GM21423 (cell line): ENCODE results near the gene MORN1.

Experiments
- ATAC-seq: cut with Tn5 transposase; IDR thresholded peaks from one replicate; pipeline ENCODE4 v1.9.1; 2021; ENCODE audit warnings: mild to moderate bottlenecking, moderate library complexity; ENCODE audit not compliant: unreplicated experiment

Gene MORN1

DNA sequence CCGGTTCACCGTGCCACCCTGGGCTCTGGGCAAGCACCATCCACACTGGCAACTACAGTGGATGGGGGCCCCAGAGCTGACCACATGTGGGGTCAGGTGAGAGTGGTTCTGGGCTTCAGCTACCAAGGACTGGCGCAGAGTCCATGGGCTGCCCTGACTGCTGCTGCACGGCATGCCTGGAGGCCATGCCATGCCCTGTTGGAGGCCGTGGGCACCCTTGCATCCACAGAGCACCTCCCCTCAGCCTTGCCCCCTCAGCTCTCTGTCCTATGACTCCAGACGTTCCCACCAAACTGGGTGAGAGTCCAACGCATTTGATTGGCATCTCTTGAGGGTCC lies 15.5 kb downstream of the MORN1 start:
- ATAC-seq, result no peak

DNA sequence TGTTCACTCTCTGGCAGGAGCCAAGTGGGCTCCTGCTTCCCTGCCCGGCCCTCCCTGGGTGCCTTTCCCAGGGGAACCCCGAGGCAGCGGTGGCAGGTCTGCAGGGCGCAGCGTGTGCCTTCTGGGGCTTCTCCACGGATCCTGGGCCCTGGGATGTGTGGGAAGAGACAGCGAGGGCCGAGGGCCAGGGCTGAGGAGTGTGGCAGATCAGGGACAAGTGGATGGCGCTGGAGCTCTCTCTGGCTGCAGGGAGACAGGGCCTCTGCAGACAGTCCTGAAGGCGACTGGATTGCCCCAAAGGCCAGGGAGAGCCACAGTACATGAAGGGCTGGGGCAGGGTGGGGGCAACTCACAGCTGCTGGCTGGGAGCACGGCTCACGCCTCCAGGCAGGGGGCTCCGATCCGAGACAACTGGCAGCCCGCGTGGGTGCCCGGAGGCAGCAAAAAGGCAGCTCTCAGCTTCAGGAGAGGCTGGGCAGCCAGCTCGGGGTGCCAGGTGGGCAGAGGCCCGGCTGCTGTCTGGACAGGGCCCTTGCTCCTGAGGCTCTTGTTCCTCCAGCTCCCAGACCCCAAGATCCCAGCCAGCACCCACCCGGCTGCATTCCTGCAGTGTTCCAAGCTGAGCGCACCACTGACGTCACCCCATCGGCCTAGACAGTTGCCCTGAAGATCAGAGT lies 16.0 kb downstream of the MORN1 start:
- no peak for ATAC-seq

DNA sequence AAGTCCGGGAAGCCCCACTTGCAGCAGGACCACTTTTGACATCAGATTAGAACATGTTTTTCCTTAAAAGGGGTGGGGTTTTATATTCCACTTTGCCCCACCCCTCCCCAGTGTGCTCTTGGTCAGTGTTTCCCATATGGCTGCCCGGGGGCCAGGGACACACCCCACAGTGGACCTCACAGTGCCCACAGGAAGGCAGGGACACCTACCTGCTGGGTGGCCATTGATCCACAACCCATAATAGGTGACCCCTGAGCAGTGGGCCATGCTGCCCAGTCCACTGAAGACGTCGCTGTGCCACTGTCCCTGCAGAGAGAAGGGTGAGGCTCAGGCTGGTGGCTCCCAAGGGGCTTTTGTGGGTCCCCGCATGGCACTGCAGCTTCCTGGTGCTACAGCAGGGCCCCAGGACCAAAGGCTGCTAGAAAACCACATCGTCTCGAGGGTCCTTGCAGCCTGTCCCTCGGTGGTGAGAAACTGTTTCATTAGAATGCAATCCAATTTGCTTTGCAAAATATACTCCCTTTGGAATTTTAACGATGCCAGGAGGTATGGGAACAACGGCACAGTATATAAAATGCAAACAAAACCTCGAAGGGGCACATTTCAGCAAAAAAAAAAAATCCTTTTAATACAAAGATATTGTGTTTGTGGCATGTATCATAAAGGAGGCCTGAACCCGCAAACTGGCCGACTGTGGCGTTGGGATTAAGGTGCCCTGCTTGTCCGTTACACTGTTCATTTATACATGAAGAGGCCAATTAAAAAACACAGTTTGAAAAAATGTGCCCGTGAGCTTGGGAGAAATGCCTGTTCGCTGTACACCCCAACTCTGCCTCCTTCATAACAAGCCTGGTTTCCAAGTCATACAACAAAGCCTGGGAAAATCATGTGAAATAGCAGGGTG lies 16.9 kb downstream of the MORN1 start:
- no peak for ATAC-seq

DNA sequence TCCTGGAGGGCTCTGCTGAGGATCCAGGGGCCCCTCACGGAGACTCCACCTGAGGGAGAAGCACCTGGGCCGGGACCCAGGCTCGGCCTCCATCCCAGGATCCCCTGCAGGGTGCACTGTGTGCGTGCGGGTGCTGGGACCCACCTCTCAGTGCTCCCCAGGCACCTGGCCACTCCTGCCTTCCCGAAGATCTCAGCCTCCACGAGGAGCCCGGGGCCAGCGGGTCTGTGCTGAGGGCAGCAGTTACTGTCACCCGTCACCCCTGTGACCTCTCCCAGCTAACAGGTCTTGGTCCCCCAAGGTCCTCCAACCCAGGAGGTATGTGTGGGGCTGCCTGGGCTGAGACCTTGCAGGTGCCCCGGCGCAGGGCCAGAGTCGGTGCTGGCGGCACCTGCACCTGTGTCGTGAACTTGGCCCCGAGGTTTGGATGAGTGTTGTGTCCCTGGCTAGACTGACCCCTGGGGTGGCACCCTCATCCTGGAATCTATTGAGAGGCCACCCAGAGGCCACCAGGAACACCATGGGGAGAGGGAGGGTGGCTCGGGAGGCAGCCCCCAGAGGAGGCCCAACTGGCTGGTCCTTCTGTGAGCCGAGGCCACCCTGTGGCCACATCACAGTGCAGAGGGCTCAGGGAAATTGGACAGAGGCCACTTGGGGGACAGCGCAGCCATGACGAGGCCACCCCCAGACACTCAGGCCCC lies 17.7 kb downstream of the MORN1 start:
- no peak for ATAC-seq

DNA sequence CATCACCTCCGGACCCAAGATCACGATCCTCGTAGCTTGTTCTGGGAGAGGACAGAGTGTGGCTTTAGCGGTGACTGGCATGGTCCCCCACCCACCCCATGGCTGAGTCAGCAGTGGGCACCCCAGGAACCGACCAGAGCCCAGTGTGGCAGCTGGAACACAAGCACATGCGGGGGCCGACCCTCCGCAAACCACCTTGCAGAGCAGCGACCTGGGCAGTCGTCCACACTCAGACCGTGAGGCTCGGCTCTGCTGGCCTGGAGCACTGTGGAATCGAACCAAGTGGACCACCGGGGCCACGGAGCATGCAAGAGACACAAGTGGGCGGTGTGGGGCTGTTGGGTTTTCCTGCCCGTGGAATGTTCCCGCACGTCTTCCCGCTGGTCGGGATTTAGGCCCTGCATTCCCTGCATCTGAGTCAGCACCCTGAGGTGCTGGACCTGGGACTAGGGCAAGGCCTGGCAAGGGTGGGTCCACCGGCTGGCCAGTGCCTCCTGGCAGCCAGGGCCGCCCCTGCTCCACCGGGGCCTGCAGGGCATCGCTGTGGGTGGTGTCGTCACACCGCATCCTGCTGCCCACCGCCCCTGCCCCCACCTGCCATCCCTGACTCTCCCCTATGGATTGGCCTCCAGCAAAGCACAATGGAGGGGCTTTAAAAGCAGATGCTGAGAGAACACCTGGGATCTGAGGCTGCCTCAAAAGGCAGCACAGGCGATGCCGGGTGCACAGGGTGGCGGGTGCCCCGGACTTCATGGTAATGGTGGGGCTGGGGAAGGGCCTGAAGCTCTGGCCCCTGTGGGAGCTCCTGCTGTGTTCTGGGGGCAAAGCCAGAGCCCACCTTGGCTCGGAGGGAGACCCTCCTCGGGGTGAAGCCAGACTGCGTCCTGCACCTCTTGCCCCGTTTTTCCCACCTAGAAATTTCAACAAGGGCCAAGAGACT lies 18.5 kb downstream of the MORN1 start:
- ATAC-seq, result no peak

DNA sequence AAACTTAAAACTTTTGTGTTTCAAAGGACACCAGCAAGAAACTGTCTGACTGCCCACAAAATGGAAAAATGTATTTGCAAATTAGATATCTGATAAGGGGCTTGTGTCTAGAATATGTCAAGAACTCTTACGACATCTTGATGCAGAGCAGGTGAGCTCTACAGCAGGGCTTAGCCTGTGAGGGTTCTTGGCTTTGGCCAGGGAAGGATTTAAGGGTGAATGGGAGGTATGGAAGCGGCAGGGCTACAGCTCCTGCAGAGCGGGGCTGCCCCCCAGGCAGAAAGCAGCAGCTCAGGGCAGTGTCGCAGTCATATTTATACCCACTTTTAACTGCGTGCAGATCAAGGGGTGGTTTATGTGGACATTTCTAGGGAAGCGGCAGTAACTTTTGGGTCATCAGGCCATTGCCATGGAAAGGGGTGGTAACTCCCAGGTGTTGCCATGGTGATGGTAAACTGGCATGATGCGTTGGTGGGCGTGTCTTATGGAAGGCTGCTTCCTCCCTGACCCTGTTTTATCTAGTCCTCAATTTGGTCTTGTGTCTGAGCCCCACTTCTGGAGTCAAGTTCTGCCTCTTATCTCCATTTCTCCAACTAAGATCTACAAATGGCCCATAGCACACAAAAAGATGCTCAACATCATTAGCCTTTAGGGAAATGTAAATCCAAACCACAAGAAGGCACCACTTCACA lies 23.2 kb downstream of the MORN1 start:
- ATAC-seq, result no peak

DNA sequence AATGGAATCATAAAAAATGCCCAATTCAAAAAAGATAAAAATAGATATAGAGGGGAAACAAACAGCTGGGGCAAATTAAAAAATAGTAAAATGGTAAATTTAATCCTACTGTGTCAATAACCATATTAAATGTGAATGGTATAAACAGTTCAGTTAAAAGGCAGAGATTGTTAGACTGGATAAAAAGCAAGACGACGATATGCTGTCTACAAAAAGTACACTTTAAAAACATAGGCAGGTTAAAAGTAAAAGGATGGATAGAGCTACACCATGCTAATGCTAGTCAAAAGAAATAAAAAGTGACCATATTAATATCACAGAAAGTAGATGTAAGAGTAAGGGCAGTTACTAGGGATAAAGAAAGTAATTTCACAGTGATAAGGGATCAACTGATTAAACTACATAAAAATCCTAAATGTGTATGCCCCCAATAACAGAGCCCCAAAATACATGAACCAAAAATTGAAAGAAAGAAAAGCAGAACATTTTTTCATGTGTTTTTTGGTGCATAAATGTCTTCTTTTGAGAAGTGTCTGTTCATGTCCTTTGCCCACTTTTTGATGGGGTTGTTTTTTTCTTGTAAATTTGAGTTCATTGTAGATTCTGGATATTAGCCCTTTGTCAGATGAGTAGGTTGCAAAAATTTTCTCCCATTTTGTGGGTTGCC lies 27.4 kb downstream of the MORN1 start:
- ATAC-seq, result no peak

DNA sequence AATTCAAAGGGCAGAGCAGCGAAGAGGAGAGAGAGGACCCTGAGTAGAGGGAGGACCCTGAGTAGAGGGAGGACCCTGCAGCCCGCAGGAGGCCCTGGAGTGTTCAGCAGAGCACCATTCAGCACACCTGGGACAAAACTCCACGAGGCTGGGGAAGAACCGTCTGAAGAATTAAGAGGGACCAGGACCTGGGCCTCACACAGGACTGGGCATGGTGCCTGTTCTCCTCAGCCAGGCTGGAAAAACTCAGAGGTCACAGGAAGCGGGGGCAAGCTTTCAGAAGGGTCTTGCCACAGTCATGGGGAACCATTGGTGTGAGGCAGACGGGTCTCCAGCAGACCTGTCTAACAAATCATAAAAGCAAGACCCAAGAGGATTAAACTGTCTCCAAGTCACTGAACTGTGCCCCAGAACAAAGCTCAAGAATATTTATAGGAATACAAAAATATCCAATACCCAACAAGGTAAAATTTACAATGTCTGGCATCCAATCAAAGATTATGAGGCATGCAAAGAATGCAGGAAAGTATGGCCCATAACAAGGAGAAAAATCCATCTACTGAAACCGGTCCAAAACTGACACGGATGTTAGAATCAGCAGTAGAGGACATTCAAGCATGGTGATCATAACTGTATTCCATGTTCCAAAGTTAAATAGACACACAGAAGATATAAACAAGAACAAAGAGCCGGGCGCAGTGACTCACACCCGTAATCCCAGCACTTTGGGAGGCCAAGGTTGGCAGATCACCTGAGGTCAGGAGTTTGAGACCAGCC lies 30.6 kb downstream of the MORN1 start:
- no peak for ATAC-seq

DNA sequence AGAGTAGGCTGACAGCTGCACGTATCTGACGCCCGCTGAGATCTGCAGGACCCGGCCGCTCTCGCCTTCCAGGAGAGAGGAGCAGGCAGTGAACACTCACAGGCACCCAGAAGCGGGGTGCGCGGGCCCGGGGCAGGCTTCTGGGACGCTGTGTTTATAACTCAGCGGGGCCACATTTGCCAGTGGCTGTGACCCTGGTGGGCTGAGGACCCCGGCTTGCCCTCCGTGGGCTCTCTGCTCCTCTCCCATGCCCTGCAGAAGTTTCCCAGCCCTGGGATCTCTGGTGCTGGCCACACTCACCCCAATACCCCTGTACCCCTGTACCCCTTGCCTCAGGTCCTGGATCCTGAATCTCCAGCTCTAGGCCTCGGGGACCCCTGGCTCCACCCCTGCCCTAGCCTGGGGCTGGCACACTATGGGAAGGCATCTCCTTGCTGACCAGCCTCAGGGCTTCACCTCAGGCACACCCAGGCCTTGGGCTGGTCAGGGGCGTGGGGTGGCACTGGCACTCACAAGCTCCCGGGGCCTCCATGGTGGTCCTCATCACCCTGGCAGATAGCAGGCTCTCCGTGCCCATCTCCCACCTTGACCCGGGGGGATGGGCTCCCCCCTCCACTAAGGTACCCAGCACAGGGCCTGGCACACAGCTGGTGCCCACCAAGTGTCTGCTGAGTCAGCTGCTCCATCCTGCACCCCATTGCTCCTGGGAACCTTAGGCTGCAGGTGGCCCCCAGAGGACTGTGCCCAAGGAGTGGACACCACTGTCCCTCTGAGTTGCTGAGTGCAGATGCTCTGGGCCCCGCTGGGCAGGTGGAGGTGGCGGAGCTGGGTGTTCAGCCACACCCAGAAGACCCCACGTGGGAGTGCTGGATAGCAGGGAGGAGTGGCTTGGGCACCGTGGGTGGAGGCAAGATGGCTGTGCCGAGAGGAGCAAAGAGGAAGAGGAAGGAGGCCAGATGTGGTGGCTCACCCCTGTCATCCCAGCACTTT lies 32.4 kb downstream of the MORN1 start:
- no peak for ATAC-seq

DNA sequence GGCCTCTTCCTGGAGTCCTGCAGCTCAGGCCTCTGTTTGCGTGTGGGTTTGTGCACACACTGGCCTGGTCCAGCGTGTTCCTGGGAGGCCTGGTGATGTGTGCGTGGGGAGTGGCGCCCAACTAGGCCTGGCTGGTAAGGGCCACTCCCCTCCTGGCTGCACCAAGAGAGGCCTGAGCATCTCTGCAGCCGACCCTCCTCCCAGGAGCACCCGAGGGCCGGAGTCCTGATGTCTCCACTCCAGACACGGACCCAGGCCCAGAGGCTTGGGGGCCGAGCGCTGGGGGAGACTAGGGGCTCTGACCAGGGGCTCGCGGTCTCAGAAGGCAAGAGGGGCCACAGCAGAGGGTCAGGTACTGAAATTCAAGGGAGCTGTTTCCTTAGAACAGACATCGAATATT lies 33.3 kb downstream of the MORN1 start:
- no peak for ATAC-seq

DNA sequence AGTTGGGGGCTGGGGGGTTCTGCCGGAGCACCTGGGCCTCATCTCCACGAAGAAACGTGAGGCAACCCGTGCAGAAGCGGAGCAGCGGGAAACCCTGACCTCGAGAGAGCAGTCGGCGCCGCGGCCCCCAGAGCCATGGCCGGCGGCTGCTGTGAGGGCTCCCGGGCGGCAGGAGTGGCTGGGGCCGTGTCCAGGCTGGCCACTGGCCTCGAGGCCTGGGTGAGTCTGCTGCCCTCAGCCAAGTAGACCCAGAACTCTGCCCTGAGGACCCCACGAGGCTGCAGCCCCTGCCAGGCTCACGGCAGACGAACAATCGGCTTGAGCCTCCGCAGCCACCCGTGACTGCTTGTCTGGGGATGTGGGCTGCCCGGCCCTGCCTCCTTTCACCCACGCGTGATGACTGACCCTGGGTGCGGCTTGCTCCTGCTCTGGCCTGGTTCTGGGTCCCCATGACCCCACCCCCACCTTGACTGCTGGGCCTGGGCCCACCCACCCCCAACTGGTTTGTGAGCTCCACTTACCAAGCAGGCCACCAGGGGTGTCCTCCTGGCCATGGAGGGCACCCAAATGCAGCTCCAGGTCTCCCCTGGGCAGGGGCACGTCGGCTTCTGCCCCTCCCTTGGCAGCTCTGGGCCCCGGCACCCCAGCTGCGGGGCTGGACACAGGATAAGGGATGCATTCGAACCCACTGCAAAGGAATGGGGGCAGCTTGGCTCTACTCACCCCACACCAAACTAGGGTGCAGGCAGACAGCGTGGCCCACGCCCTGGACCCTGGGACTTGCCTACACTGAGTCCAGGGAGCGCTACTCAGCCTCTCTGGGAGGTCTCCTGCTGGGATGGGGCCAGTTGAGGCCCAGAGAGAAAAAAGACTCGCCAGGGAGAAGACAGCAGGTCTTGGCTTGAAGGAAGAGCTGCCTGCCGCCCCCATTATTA lies 34.2 kb downstream of the MORN1 start:
- no peak for ATAC-seq

DNA sequence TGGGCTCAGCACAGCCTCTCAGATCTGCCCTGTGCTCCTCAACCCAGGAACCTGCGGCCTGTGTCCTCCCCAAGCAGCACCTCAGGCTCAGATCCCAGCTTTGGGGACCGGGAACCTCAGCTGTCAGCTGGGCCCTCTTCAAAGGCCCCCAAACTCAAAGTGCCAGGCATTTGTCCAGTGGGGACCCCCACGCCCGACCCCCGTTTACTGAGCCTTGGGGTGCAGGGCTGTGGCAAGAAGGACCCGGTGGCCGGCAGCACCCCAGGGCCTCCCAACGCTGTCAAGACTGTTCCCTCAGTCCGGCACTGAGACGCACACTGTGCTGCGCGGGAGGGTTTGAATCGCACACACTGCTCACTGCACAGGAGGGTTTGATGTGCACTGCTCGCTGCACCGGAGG lies 35.0 kb downstream of the MORN1 start:
- ATAC-seq, result no peak

DNA sequence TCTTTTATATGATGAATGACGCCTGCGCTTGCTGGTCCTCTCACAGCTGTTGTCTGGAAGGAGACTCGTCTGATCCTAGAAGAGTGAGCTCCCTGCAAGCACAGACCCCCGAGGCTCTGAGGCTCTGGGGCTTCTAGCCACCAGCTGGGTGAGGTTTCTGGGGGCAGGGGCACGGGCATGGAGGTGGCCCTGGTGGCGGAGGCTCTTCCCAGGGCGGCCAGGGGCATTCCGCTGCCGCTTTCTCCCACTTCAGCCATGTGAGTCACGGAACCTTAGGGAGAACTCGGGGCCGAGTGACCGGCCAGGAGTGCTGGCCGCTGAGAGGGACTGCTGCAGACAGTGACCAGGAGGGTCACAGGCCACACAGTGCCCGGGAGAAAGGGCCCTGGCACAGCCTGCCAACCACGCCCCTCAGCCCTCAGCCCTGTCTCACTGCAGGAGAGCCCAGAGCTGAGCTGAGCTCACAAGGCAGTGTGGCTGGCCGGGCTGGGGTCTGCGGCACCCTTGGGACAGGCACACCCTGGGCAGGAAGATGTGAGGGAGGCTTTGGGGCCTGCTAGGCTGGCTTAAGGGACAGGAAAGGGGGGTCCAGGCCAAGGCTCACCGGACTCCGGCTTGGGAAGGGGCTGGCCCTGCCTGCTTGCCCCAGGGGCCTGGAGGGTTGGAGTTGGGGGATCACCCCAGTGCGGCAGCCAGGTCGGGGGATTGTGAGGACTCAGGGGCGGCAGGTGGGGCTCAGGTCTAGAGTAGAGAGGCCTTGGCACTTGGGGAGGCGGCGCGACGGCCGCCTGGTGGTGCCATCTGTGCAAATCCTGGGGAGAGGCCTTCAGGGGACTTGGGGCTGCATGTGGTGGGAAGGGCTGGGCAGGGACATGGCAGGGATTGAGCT lies 35.7 kb downstream of the MORN1 start:
- no peak for ATAC-seq

DNA sequence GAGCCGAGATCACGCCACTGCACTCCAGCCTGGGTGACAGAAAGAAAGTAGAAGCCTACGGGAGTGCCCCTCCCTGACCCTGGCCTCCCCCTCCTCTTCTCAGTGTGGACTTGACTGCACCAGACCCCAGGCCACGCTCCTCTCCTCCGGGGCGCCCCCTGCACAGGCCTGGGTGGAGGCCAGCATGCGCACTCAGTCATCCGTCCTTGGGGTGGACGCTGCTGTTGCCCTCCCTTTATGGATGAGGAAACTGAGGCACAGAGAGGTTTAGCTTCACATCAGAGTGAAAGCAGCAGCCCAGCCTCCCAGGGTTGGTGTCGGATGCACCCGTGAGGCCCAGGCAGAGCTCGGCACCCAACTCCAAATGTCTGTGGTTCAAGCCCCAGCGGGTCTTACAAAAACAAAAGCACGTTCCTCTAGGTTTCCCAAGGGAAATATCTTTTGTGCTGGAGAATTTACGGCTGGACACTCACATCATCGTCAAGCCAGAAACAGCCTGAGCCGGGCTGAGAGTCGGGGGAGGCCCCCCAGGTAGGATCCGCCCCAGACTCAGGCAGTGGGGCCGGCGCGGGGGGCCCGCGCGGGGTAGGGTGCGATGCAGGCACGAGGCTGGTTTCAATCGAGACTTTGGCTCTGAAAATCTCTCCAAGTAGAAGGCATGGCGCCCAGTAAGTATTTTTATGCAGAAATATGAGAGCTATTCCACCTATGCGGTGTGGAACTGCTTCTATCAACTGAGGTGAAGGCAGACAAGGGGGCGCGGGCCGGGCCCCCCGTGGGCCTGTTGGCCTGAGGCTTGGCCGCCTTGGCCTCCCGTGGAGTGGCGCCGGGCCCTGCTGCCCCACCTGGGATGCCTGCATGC lies 36.6 kb downstream of the MORN1 start:
- no peak for ATAC-seq
